Measurements from ENCODE around the gene MPV17. TPM values are rescaled to one million over a fixed set of nuclear protein-coding genes. Genes with fewer than 3 reads are reported as not detected.

MPV17 gene, protein sequence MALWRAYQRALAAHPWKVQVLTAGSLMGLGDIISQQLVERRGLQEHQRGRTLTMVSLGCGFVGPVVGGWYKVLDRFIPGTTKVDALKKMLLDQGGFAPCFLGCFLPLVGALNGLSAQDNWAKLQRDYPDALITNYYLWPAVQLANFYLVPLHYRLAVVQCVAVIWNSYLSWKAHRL
- 37.7 and 61.9 TPM in 2 replicates for total RNA-seq

DNA sequence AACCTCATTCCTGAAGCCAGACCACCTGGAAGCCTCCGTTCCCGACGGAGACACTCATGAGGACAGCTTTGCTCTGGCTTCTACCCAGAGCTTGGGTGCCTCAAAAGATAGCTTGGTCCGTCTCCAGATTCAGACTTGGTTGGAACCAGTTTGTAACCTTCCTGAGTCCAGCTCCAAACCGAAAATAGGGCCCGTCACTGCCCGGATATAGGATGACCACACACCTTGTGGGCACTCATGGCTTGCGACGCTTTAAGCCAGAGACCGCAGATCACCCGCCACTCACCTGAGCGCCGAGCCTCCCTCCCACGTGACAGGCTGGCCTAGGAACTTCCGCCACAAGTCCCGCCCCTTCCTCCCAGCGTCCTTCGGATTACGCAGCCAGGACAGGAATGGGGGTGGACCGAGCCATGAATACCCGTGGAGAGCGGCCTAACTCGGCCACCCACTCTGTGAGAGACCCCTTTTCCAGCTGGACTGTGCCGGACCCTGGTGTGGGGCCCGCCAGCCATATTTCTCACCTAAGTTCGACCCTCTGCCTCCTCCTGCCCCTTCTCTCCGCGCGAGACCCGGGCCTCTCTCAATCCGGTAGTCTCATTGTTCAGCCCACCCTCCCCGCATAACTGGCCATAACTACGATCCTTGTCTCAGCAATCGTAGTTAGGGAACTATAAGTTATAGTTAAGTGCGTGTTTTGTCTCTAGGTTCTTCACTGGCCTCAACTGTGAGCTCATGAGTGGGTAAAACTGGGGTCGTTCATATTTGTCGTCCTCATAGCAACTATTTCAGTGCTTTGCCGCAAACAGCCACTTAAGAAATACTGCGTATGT lies at the start of gene MPV17:
TSS of gene MPV17 (minus strand) at position 332 of the 830 bp plus-strand sequence. CDS start 580 bp downstream, outside the sequence.

DNA sequence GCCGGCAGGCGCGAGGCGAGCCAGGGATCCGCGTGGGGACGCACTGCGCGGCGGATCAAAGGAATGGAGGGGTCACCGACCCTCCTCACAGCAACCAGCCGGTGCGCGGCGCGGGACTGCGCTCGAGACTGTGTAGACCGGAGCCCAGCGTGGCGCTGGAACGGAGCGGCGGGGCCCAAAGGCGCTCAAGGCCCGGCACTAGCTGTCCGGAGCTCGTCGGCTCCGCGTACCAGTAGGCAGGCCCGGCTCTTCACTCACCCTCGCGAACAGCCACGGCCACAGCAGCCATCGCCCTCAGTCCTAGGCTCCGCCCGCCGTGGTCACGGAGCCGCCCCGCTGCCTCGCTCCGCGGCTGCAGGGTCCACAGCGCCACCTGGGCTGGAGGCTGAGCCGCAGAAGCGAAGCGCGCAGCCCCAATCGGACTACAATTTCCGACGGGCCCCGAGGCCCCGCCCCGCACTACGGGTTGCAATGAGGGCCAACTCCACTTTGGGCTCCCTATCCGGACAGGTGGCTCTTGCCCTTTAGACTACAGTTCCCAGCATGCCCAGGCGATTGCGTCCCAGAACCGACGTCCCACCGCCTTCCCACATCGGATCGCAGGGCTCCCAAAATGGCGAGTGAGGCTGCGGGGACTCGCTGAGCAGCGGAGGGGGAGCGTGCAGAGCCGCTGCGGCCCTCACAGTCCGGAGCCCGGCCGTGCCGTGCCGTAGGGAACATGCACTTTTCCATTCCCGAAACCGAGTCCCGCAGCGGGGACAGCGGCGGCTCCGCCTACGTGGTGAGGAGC lies 47.3 kb upstream of the MPV17 start, which contains the start of the genes EIF2B4 and SNX17:
TSS of gene EIF2B4 (minus strand) at position 313 of the 790 bp plus-strand sequence. CDS start at position 289, 24 bp downstream.
TSS of gene SNX17 (plus strand) at position 591 of the 790 bp plus-strand sequence. CDS start at position 719, 128 bp downstream.

DNA sequence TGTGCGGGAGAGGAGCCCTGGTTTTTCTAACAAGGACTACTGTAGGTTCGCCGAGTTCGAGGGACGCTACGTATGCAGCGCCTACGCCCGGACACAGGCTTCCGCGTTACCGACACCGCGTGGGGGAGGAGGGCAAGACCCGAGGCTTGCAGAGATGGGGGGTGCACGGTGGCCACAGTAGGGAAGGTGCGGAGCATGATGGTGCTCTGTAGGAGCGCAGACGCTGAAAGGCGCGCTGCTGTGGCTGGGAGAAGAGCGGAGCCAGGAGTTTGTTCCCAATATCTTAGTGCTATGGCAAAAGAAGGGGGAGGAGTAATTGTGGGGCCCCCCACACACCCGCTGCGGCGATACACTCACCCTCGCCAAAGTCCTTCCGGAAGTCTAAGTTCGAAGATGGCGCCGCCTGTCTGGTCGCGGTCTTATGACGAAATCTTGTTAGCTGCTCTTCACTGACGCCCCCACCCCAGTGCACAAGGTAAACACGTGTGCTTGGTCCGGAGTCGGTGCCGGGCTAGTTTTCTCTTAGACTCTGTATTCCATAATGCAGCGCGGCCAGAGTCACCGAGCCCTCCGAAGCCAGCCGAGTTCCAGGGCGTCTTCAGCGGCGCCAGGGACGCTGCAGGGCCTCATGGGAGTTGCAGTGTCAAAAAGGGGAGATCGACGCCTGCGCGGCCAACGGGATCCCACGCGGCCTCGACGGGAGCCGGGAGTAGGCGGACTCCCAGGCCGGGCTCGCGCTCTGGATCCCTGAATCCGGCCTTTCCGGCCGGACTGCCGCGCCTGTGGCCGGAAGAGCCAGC lies 33.7 kb upstream of the MPV17 start, which contains the start of gene GTF3C2:
TSS of gene GTF3C2 (minus strand) at position 383 of the 800 bp plus-strand sequence. CDS start 13,210 bp downstream, outside the sequence.

DNA sequence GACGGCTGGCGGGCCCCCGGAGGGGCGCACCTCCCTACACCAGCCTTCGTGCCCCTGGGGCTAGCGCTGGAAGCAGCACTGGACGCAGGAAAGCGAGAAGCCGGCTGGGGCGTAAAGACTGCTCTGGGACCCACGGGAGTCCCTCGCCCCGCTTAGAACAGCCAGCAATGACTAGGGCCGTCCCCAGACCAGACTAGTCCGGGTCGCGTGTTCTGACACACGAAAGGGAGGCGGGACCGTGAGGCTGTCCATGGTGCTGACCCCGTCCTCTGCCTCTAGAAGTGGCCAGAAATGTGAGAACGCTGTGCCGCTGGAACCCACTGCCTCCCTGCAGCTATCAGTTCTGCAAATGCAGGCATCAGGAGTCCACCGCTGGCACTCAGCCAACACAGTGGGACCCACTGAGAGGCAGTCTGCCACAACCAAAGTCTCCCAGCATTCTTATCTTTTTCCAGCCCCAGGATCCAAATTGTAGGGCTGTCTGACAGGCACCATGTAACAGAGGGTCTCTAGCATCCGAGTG lies 14.5 kb downstream of the MPV17 start, which contains the start of gene UCN:
TSS of gene UCN (minus strand) at position 87 of the 523 bp plus-strand sequence. CDS start 550 bp downstream, outside the sequence.

DNA sequence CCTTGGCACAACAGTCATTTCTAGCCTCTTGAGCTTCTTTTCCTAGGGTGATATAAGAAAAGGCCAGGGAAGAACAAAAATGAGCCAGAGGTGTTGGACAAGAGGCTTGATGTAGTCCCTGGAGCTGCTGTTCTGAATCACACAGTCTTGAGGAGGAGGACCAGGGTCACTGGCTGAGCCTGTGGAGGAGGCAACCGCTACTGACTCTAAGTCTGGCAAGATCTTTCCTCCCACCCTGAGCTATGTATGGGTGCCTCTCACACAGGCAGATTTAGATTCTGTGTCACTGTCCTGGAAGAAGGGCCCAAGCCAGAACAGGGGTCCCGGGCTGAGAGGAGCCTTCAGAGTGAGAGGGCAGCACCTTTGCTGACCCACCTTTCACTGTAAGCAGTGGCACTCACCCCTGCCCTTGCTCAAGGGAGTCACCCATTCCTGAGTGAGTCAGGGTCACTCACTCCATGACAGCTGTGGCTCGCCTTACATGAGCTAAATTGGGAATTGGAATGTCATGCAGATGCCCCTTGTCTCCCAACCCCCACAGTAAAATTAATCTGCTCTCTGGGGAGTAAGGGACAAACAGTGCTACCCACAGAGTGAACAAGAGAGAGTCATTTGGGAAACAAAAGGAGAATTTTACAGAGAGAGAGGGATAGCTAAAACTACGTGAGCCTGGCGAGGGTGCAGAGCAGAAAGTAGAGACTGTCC lies 40.9 kb downstream of the MPV17 start, which contains the start of gene TRIM54:
TSS of gene TRIM54 (plus strand) at position 575 of the 705 bp plus-strand sequence. CDS start 303 bp downstream, outside the sequence.

DNA sequence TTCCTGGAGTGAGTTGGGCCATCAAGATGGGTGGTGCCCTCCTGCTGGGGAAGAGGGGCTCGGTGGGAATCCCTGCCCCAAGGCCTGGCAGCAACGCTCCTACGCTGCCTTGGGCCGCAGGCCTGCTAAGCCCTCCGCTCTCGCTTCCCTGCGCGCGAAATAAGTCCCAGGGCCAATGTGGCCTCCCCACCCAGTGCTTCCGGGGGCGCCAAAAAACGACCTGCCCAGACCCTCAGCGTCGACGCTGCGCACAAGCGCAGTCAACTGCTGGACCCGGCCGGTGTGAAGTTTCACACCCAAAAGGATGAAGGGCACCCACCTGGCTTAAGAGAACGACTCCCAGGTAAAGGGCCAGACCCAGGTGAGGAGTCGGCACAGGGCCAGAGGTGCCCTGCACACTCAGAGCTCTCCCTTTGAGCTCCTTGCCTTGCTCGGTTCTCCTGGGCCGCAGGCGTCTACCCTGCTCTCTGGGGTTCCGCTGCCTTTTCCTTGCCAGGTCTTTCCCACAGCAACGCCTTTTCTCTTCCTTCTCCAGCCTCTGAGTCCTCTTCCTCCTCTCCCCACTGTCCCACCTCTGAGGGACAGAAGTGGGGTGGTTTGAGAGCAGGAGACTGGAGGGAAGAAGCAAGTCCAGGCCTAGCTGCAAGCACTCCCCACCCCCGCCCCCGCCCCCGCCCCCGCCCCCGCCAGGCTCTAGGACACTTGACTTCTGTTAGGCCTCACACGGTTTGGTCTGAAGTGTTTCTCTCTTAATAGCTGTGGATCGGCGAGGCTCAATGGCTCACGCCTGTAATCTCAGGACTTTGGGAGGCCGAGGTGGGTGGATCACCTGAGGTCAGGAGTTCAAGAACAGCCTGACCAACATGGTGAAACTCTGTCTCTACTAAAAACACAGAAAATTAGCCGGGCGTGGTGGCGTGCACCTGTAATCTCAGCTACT lies 47.4 kb downstream of the MPV17 start, which contains the start of gene DNAJC5G:
TSS of gene DNAJC5G (plus strand) at position 223 of the 940 bp plus-strand sequence. CDS start 1,296 bp downstream, outside the sequence.

DNA sequence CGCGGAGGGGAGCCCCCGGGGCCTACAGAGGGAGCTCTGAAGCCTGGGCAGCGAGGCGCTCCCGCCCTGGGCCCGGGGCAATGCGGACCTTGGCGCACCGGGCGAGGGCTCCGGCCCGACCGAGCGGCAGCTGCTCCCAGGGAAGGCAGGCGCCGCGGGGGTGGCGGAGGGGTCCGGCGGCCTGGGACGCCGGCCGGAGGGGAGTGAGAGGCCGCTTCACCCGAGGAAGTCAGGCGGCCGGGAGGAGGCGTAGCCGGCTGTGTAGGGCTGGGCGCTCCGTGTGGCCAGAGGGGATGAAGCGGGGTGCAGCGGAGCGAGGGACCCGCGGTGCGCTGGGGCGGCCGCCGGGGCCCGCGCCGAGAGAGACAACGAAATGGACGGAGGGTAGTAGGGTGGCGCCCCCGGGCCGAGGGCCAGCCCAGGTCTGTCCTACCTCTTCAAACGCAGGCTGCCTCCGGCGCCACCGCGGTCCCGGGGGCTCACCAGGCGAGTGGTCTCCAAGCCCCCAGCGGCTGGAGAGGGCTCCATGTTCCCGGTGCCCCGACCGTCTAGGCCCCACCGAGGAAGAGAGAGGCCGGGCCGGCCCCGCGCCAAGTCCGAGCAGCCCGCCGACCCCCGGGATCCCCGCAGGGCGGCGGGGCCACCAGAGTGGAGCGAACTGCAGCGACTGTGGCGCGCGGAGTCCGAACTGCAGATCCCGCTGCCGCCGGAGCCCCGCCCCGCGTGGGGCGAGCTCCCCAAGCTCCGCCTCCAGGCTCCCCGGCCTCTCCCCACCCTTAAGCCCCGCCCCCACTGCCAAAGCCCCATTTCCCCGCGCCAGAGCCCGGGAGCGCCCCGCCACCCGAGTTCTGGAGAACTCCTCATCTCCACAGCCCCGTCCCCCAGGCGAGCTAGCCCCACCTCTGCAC lies 60.3 kb downstream of the MPV17 start, which contains the start of gene SLC30A3:
TSS of gene SLC30A3 (minus strand) at position 669 of the 908 bp plus-strand sequence. CDS start at position 528, 141 bp downstream.

Other genes starting within 250 kb of the MPV17 start
- 1.9 and 6.1 TPM in 2 replicates for gene EMILIN1, start 244.5 kb downstream of the MPV17 start, total RNA-seq
- gene KHK, start 236.3 kb downstream of the MPV17 start, total RNA-seq = 1.3 and 5.2 TPM in 2 replicates
- gene CGREF1, start 204.0 kb downstream of the MPV17 start, total RNA-seq = 3.6 and 4.7 TPM in 2 replicates
- gene ABHD1, start 199.3 kb downstream of the MPV17 start, total RNA-seq = not detected in 2 replicates
- gene PREB, start 188.5 kb downstream of the MPV17 start, total RNA-seq = 44.2 and 44.5 TPM in 2 replicates
- gene PRR30, start 183.7 kb downstream of the MPV17 start, total RNA-seq = not detected in 2 replicates
- gene TCF23, start 174.1 kb downstream of the MPV17 start, total RNA-seq = not detected in 2 replicates
- gene ATRAID, start 111.1 kb downstream of the MPV17 start, total RNA-seq = 137 and 156 TPM in 2 replicates
- gene SLC5A6, start 110.8 kb downstream of the MPV17 start, total RNA-seq = 35.4 and 43.8 TPM in 2 replicates
- gene CAD, start 105.7 kb downstream of the MPV17 start, total RNA-seq = 27.2 and 31.5 TPM in 2 replicates
- gene SLC30A3, start 60.0 kb downstream of the MPV17 start, total RNA-seq = 0.32 TPM in 1 of 2 replicates, not detected in the other
- not detected in 2 replicates for gene DNAJC5G, start 47.7 kb downstream of the MPV17 start, total RNA-seq
- gene TRIM54, start 40.7 kb downstream of the MPV17 start, total RNA-seq = under 0.01 TPM in 1 of 2 replicates, not detected in the other
- 0.46 TPM in 1 of 2 replicates, not detected in the other for gene UCN, start 14.7 kb downstream of the MPV17 start, total RNA-seq
- gene GTF3C2, start 33.7 kb upstream of the MPV17 start, total RNA-seq = 20.4 and 27.3 TPM in 2 replicates
- gene EIF2B4, start 47.2 kb upstream of the MPV17 start, total RNA-seq = 29.6 and 35.9 TPM in 2 replicates
- gene SNX17, start 47.5 kb upstream of the MPV17 start, total RNA-seq = 136 and 162 TPM in 2 replicates
- gene ZNF513, start 57.6 kb upstream of the MPV17 start, total RNA-seq = 5.8 and 7.8 TPM in 2 replicates
- gene PPM1G, start 86.5 kb upstream of the MPV17 start, total RNA-seq = 131 and 148 TPM in 2 replicates
- gene NRBP1, start 105.5 kb upstream of the MPV17 start, total RNA-seq = 104 and 129 TPM in 2 replicates
- gene KRTCAP3, start 119.3 kb upstream of the MPV17 start, total RNA-seq = not detected in 2 replicates
- 19.8 and 28.6 TPM in 2 replicates for gene IFT172, start 166.6 kb upstream of the MPV17 start, total RNA-seq
- 19.5 and 36.1 TPM in 2 replicates for gene FNDC4, start 172.1 kb upstream of the MPV17 start, total RNA-seq
- 3.2 and 8.8 TPM in 2 replicates for gene GCKR, start 173.7 kb upstream of the MPV17 start, total RNA-seq

Measured in epithelial cell of umbilical artery (primary cell).